Suppressor macrophage (primary cell): ENCODE results near the gene OR51E2.

ENCODE experiments used
- DNase-seq, 4 experiments: peaks; one replicate each; pipeline ENCODE4 v3.0.0-alpha.2; 2020 to 2022

Gene OR51E2

GRCh38 chr11:4662876-4663275 is 34.8 kb downstream of the OR51E2 start:
- DNase-seq: no peak

GRCh38 chr11:4658629-4659445 is 38.8 kb downstream of the OR51E2 start:
- no peak for DNase-seq

GRCh38 chr11:4654635-4655369 is 42.9 kb downstream of the OR51E2 start:
- DNase-seq: no peak

- DNase-seq: no peak
Measured at GRCh38 chr11:4647766-4648165, 49.9 kb downstream of the OR51E2 start.

GRCh38 chr11:4645974-4646373 is 51.7 kb downstream of the OR51E2 start:
- DNase-seq: no peak

- DNase-seq: no peak
Measured at GRCh38 chr11:4644233-4644632, 53.4 kb downstream of the OR51E2 start.

- DNase-seq: no peak
Measured at GRCh38 chr11:4643682-4644081, 54.0 kb downstream of the OR51E2 start, which contains the start of gene OR51E1. TSS of gene OR51E1 (plus strand) at chr11:4643982. CDS start at chr11:4652527, 8,545 bp downstream.

GRCh38 chr11:4643076-4643475 is 54.6 kb downstream of the OR51E2 start:
- DNase-seq: no peak

GRCh38 chr11:4642043-4642442 is 55.6 kb downstream of the OR51E2 start:
- no peak for DNase-seq

GRCh38 chr11:4641501-4641900 is 56.2 kb downstream of the OR51E2 start:
- no peak for DNase-seq

GRCh38 chr11:4639931-4640330 is 57.7 kb downstream of the OR51E2 start:
- DNase-seq: no peak

GRCh38 chr11:4637662-4638047 is 60.0 kb downstream of the OR51E2 start:
- DNase-seq: no peak

GRCh38 chr11:4636962-4637661 is 60.5 kb downstream of the OR51E2 start, which contains the start of gene OR51D1:
TSS of gene OR51D1 (plus strand) at chr11:4637477. CDS start at chr11:4639791, 2,314 bp downstream.
- peak; percentile 68 to 77 (median 75) for DNase-seq

GRCh38 chr11:4636136-4636535 is 61.5 kb downstream of the OR51E2 start:
- DNase-seq: no peak
